KMS-11 (cell line): Measurements from ENCODE around the gene TMEM88.

Experiments used
- H2AFZ ChIP-seq: fragments of 200-600 bp; sonication (generic); 2 replicates; pipeline ENCODE4 v1.6.1; 2016; ENCODE audit warnings: antibody characterized with exemption, mixed run types, low read depth
- H3K27ac ChIP-seq: fragments of 200-600 bp; sonication (generic); 2 replicates; pipeline ENCODE4 v1.6.1; 2016; ENCODE audit warnings: mild to moderate bottlenecking, mixed run types
- H3K27me3 ChIP-seq: fragments of 200-600 bp; sonication (generic); 2 replicates; pipeline ENCODE4 v1.6.1; 2017; ENCODE audit warnings: mild to moderate bottlenecking, low read depth, mixed run types, moderate library complexity; ENCODE audit not compliant: insufficient read depth
- H3K36me3 ChIP-seq: fragments of 200-600 bp; sonication (generic); 2 replicates; pipeline ENCODE4 v1.6.1; 2017; ENCODE audit warnings: mild to moderate bottlenecking, mixed run types; ENCODE audit not compliant: insufficient read depth
- H3K4me1 ChIP-seq: fragments of 200-600 bp; sonication (generic); 2 replicates; pipeline ENCODE4 v1.6.1; 2016; ENCODE audit warnings: mild to moderate bottlenecking, low read depth, mixed run types; ENCODE audit not compliant: poor library complexity, severe bottlenecking
- H3K4me2 ChIP-seq: fragments of 200-600 bp; sonication (generic); 2 replicates; pipeline ENCODE4 v1.7.0; 2016; ENCODE audit warnings: mild to moderate bottlenecking, mixed run types
- H3K4me3 ChIP-seq: fragments of 200-600 bp; sonication (generic); IDR thresholded peaks from 2 replicates; pipeline ENCODE4 v1.6.1; 2017; ENCODE audit warnings: low read depth, low read length, mixed read lengths; ENCODE audit not compliant: insufficient read depth
- H3K79me2 ChIP-seq: fragments of 200-600 bp; sonication (generic); 2 replicates; pipeline ENCODE4 v1.6.1; 2016; ENCODE audit warnings: low read depth, mixed run types; ENCODE audit not compliant: insufficient read depth
- H3K9ac ChIP-seq: fragments of 200-600 bp; sonication (generic); 2 replicates; pipeline ENCODE4 v1.6.1; 2016; ENCODE audit warnings: mild to moderate bottlenecking, mixed run types
- H4K20me1 ChIP-seq: fragments of 200-600 bp; sonication (generic); 2 replicates; pipeline ENCODE4 v1.6.1; 2016; ENCODE audit warnings: mild to moderate bottlenecking, mixed run types; ENCODE audit not compliant: insufficient read depth
- TF ChIP-seq, protein P1 (sequence below): fragments of 200-600 bp; sonication (generic); conservative IDR thresholded peaks from 2 replicates; pipeline ENCODE4 v1.6.1; 2017; ENCODE audit warnings: low read depth, mild to moderate bottlenecking, antibody characterized with exemption, low read length, moderate library complexity, mixed read lengths

The TMEM88 gene

DNA sequence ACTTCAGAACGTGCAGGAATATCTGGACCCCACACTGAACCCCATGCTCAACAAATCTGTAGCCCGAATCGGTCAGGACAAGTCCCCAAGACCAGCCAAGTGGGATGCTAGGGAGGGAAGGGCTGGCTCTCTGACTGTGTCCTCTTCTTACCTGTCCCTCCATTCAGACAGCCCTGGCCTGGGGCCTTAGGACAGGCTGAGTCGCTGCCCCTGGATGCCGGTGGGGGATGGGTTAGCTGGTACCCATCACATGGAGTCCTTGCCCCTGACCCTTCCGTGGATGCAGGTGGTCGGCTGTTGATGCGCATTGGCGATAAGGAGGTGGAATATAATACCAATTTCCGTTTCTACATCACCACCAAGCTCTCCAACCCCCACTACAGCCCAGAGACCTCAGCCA, 36.8 kb upstream of the TMEM88 start:
- Histone ChIP-seq H4K20me1 (no peaks in the 10 kb centered on the region), H3K36me3 (no peaks in the 10 kb centered on the region), H2AFZ (no peak overlapping the region), H3K4me3 (no peak overlapping the region), H3K4me2 (no peak overlapping the region), H3K4me1 (no peaks in the 10 kb centered on the region), H3K27ac (no peak overlapping the region), H3K27me3 (no peaks in the 10 kb centered on the region), H3K79me2 (no peaks in the 10 kb centered on the region), H3K9ac (no peak overlapping the region)
- TF ChIP-seq, protein P1, sequence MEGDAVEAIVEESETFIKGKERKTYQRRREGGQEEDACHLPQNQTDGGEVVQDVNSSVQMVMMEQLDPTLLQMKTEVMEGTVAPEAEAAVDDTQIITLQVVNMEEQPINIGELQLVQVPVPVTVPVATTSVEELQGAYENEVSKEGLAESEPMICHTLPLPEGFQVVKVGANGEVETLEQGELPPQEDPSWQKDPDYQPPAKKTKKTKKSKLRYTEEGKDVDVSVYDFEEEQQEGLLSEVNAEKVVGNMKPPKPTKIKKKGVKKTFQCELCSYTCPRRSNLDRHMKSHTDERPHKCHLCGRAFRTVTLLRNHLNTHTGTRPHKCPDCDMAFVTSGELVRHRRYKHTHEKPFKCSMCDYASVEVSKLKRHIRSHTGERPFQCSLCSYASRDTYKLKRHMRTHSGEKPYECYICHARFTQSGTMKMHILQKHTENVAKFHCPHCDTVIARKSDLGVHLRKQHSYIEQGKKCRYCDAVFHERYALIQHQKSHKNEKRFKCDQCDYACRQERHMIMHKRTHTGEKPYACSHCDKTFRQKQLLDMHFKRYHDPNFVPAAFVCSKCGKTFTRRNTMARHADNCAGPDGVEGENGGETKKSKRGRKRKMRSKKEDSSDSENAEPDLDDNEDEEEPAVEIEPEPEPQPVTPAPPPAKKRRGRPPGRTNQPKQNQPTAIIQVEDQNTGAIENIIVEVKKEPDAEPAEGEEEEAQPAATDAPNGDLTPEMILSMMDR = no peak

DNA sequence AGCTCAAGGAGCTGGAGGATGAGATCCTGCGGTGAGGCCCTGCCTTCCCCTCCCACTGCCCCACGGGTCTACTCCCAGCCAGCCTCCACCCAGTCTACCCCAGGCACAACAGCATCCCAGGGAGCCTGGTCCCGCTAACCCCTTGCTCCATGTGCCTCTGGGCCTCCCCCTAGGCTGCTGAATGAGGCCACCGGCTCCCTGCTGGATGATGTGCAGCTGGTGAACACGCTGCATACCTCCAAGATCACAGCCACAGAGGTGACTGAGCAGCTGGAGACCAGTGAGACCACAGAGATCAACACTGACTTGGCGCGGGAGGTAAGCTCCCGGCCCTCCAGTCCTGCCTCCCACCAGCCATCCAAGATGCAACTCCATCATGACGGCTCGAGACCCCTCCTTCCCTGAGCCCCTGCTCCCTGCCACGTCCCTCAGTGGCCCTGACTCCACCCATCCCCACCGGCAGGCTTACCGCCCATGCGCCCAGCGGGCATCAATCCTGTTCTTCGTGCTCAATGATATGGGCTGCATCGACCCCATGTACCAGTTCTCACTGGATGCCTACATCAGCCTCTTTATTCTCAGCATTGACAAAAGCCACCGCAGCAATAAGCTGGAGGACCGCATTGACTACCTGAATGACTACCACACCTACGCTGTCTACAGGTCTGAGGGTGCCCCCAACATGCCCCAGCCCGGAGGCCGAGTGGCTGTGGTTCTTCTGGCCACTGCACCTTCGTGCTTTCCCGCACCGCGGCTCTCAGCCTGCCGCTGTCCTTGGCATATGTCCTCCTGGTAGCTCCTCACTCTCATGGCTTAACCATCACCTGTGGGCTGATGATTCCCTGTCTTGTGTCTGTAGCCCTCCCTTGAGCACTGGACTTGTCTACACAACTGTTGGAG, 35.9 kb upstream of the TMEM88 start:
- H3K79me2 ChIP-seq = no peaks in the 10 kb centered on the region
- TF ChIP-seq, protein P1 = no peak
- no peak overlapping the region for H3K27ac ChIP-seq
- no peaks in the 10 kb centered on the region for H3K27me3 ChIP-seq
- H3K9ac ChIP-seq = no peak overlapping the region
- H3K4me3 ChIP-seq = no peak overlapping the region
- H3K4me2 ChIP-seq = no peak overlapping the region
- no peaks in the 10 kb centered on the region for H3K4me1 ChIP-seq
- no peak overlapping the region for H2AFZ ChIP-seq
- H4K20me1 ChIP-seq = no peaks in the 10 kb centered on the region
- no peaks in the 10 kb centered on the region for H3K36me3 ChIP-seq

GRCh38 chr17:7820231-7820630, 34.6 kb upstream of the TMEM88 start:
- no peak overlapping the region for H3K4me2 ChIP-seq
- no peaks in the 10 kb centered on the region for H3K79me2 ChIP-seq
- TF ChIP-seq, protein P1 = no peak
- H4K20me1 ChIP-seq = no peaks in the 10 kb centered on the region
- no peak overlapping the region for H3K4me3 ChIP-seq
- no peaks in the 10 kb centered on the region for H3K27me3 ChIP-seq
- no peaks in the 10 kb centered on the region for H3K36me3 ChIP-seq
- no peaks in the 10 kb centered on the region for H3K4me1 ChIP-seq
- no peak overlapping the region for H3K27ac ChIP-seq
- no peak overlapping the region for H2AFZ ChIP-seq
- no peak overlapping the region for H3K9ac ChIP-seq

DNA sequence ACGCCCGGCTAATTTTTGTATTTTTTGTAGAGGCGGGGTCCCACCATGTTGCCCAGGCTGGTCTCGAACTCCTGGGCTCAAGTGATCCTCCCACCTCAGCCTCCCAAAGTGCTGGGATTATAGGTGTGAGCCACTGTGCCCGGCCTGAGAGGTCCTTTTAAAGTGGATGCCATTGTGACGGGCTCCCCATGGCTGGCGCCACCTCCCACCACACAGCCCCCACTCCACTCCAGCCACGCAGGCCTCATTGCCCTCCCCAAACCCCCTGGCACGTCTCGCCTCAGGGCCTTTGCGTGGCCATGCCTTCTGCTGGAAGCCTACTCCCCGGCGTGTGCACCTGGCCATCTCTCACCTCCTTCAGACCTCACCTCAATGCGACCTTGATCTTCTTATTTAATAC, 32.7 kb upstream of the TMEM88 start:
- TF ChIP-seq, protein P1 = no peak
- H3K27ac ChIP-seq = no peak overlapping the region

More for the DNA sequence above, 32.7 kb upstream of the TMEM88 start:
- H3K9ac ChIP-seq = no peak overlapping the region
- no peak overlapping the region for H3K4me3 ChIP-seq
- H2AFZ ChIP-seq = no peak overlapping the region
- no peaks in the 10 kb centered on the region for H3K36me3 ChIP-seq
- H3K79me2 ChIP-seq = no peaks in the 10 kb centered on the region
- H3K4me1 ChIP-seq = no peaks in the 10 kb centered on the region
- H3K4me2 ChIP-seq = no peak overlapping the region
- no peaks in the 10 kb centered on the region for H3K27me3 ChIP-seq
- no peaks in the 10 kb centered on the region for H4K20me1 ChIP-seq
